CMK (cell line): Measurements from ENCODE around the gene SRM.
"Not testable (repeated sequence)": the region's sequence is repeated elsewhere in the genome, so short reads cannot be mapped to it uniquely, and the experiment has no call there.

ENCODE experiments used
- DNase-seq: peaks from one replicate; pipeline ENCODE4 v3.0.0-alpha.2; 2010; ENCODE audit warnings: low read depth

The SRM gene

GRCh38 chr1:11044849-11045427 is 14.9 kb downstream of the SRM start:
- no peak for DNase-seq

GRCh38 chr1:11044086-11044848 is 15.6 kb downstream of the SRM start:
- DNase-seq = no peak

GRCh38 chr1:11042995-11043874 is 16.6 kb downstream of the SRM start:
- no peak for DNase-seq

GRCh38 chr1:11042065-11042464 is 17.8 kb downstream of the SRM start:
- no peak for DNase-seq

- DNase-seq = no peak
These were observed 18.8 kb downstream of the SRM start for GRCh38 chr1:11041048-11041447.

DNA sequence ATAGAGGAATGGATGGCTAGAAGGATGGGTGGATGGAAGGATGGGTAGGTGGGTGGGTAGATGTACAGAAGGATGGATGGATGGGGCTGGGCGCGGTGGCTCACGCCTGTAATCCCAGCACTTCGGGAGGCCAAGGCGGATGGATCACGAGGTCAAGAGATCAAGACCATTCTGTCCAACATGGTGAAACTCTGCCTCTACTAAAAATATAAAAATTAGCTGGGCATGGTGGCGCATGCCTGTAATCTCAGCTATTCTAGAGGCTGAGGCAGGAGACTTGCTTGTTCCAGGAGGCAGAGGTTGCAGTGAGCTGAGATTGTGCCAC is 19.8 kb downstream of the SRM start:
- not testable (repeated sequence) for DNase-seq

DNA sequence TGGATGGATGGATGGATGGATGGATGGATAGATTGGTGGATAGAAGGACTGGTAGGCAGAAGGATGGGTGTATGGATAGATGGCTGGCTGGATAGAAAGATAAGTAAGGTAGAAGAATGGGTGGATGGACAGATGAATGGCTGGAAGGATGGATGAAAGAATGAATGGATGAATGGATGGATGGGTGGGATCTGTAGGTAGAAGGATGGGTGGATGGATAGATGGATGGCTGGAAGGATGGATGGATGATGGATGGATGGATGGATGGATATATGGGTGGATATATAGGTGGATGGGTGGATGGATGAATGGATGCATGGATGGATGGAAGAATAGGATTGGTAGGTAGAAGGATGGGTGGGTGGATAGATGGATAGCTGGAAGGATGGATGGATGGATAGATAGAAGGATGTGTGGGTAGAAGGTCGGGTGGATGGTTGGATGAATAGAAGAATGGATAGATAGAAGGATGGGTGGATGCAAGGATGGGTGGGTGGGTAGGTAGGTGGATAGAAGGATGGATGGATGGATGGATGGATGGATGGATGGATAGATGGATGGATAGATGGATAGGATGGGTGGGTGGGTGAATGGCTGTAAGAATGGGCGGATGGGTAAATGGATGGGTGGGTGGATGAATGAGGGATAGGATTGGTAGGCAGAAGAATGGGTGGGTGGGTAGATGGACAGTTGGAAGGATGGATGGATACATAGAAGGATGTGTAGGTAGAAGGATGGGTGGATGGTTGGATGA is 20.3 kb downstream of the SRM start:
- DNase-seq = no peak

- peak; percentile 82 for DNase-seq
These were observed 22.1 kb downstream of the SRM start for GRCh38 chr1:11037740-11038182.

DNA sequence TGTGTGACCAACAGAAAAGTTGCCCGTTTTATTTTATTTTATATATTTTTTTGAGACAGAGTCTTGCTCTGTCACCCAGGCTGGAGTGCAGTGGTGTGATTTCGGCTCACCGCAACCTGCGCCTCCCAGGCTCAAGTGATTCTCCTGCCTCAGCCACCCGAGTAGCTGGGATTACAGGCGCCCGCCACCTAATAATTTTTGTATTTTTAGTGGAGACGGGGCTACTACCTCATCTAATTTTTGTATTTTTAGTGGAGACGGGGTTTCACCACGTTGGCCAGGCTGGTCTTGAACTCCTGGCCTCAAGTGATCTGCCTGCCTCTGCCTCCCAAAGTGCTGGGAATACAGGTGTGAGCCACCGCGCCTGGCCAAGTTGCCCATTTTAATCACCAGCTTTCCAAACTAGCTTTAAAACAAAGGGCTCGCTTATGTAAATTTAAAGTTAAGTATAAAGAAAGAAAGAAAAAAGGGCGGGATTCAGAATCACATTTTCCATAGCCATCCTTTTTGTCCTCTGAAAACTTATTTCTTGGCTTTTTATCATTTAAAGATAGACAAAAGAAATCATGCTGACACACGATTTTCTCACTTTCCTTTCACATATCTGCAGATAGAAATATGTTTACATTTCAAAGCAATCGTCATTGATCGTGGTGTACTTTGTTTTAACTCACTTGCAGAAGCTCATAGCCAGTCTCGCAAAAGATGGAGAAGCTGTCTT is 22.6 kb downstream of the SRM start:
- not testable (repeated sequence) for DNase-seq

DNA sequence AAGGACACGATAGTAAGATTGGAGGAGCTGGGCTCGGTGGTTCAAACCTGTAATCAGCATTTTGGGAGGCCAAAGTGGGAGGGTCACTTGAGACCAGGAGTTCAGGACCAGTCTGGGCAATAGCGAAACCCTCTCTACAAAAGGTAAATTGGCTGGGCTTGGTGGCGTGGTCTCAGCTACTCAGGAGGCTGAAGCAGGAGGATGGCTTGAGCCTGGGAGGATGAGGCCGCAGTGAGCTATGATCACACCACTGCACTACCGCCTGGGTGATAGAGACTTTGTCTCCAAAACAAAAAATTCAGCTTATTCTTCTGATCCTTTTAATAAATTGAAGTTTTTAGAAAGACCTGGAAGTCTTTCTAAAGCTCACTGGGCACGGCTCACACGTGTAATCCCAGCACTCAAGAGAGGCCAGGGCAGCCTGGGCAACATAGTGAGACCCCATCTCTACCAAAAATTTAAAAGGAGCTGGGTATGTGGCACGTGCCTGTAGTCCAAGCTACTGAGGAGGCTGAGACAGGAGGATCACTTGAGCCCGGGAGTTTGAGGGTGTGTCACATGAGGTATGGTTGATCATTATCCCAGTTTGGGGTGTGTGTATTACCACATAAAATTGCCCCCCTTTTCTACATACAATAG is 28.1 kb downstream of the SRM start:
- DNase-seq = no peak

DNA sequence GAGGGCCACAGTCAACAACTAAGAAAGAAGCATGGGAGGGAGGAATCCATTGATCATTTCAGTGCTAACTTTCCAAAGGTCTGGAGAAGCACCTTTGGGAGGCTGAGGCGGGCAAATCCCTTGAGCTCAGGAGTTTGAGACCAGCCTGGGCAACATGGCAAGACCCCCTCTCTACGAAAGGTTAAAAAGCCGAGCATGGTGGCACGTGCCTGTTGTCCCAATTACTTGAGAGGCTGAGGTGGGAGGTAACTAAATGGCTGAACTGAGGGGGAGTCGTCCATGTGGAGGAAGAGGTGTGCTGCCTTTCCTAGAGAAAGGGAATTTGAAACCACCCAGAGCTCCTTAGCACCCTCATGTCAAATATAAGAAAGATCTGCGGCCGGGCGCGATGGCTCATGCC is 29.0 kb downstream of the SRM start:
- no peak for DNase-seq

DNA sequence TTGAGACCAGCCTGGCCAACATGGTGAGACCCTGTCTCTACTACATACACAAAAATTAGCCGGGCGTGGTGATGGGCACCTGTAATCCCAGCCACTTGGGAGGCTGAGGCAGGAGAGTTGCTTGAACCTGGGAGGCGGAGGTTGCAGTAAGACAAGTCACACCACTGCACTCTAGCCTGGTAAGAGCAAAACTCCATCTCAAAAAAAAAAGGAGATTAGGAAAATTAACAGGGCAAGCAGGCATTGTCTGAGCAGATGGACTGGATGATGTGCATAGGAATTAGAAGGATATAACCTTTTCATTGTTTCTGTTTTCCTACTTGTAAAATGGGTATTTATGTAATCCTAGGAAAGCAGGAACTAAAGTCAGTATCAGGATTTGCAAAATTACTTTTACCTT is 31.8 kb downstream of the SRM start:
- DNase-seq = no peak

- no peak for DNase-seq
These were observed 32.5 kb downstream of the SRM start for GRCh38 chr1:11027316-11027715.

- no peak for DNase-seq
These were observed 32.9 kb downstream of the SRM start for GRCh38 chr1:11026903-11027302.

GRCh38 chr1:11026052-11026451 is 33.8 kb downstream of the SRM start:
- DNase-seq = no peak

DNA sequence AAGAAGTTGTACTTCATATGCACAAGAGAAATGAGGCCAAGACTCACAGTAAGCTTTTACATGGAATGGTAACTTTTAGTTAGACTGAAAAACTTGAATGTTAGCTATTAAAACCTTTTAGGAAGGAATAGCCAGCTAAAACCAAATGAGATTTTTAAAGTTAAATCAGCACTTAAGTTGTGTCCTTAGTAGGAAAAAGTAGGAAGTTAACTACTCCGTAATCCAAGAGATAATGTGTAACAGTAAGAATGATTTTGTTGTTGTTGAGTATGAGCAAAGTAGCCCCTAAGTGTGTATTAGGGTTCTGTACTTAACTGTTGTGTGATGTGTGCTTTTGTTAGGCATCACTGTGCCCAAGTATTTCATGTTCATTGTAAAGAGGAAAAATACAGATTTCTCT is 34.2 kb downstream of the SRM start:
- no peak for DNase-seq

- no peak for DNase-seq
These were observed 35.0 kb downstream of the SRM start for GRCh38 chr1:11024874-11025203.

GRCh38 chr1:11024154-11024873 is 35.5 kb downstream of the SRM start:
- DNase-seq = no peak

- no peak for DNase-seq
These were observed 36.6 kb downstream of the SRM start for GRCh38 chr1:11023201-11023600.

- DNase-seq = no peak
These were observed 39.8 kb downstream of the SRM start for GRCh38 chr1:11019971-11020370.

DNA sequence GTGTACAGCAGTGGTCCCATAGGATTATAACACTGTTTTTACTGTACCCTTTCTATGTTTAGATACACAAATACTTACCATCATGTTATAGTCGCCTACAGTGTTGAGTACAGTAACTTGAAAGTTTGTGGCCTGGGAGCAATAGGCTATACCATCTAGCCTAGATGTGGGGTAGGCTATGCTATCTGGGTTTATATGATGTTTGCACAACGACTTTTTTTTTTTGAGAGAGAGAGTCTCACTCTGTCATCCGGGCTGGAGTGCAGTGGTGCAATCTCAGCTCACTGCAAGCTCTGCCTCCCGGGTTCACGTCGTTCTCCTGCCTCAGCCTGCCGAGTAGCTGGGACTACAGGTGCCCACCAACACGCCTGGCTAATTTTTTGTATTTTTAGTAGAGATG is 40.5 kb downstream of the SRM start:
- not testable (repeated sequence) for DNase-seq
